WI38 (cell line): Measurements from ENCODE around the gene GALNT2.
A peak's percentile ranks its signal among the peaks of the same experiment; 100 is the strongest.

ENCODE experiments used
- H3K4me3 ChIP-seq: 2 replicates; pipeline ENCODE4 v1.5.1; 2011; ENCODE audit warnings: low read depth, mild to moderate bottlenecking, control low read depth, low read length
- CTCF ChIP-seq: IDR thresholded peaks from 2 replicates; pipeline ENCODE4 v1.5.1; 2012; ENCODE audit warnings: low read depth, mild to moderate bottlenecking, control low read depth, low read length

The GALNT2 gene

DNA sequence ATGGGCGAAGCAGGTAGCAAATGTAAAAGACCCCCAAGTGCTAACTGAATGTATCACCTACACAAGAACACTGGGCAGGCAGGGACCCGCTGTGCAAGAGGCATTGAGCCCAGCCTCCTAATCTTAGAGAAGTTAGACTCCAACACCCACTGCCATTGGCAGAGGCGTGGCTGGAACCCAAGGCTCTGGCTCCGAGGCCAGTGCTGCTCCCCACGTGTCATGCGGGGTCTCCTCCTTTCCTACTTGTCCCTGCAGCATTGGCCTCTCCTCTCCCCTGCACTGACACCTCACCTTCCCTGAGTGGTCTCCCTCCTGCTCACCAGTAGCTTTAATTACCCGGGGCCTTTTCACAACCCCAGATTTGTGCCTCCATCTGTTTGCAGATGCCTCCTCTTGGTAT is 107.0 kb downstream of the GALNT2 start:
- TF ChIP-seq CTCF = no peak
- no peak overlapping the region for H3K4me3 ChIP-seq

GRCh38 chr1:230174471-230175162 is 107.6 kb downstream of the GALNT2 start:
- no peak for TF ChIP-seq CTCF
- no peak overlapping the region for H3K4me3 ChIP-seq

GRCh38 chr1:230175163-230175747 is 108.2 kb downstream of the GALNT2 start:
- no peak overlapping the region for H3K4me3 ChIP-seq
- no peak for TF ChIP-seq CTCF

- no peak overlapping the region for H3K4me3 ChIP-seq
- TF ChIP-seq CTCF = no peak
Observed at GRCh38 chr1:230175839-230176238, 108.8 kb downstream of the GALNT2 start.

- no peak overlapping the region; the same call in 1 of the 2 replicates for H3K4me3 ChIP-seq
- TF ChIP-seq CTCF = no peak
Observed at GRCh38 chr1:230176326-230176725, 109.3 kb downstream of the GALNT2 start.

DNA sequence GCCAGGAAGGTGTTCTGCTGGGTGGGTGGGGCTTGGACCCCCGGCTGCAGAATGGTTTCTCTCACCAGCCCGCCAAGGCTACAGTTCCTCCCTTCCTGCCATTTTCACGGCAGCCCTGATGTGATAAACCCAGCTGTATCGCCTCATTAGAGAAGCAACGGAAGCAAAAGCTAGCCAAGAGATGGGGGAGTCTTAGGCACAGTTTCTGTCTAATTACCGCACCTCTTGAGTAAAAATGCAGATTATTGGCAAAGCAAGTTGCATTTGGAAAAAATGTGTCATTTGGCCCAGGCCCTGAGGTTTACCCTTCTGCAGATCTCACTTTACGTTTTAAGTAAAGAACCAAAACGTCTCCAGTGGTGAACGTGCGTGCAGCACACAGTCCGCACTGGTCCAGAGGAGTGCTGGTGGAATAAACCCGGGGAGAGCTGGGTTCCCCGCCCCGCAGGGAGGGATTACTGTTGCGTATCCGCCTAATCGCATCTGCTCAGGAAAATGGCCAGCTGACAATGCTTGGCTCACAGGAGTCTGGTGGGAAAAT is 109.9 kb downstream of the GALNT2 start:
- H3K4me3 ChIP-seq = peak overlapping the region; percentile 20
- no peak for TF ChIP-seq CTCF

GRCh38 chr1:230179249-230179648 is 112.2 kb downstream of the GALNT2 start:
- H3K4me3 ChIP-seq = no peak overlapping the region
- TF ChIP-seq CTCF = no peak
